GM23338 (cell line): ENCODE measurements around the gene PRELP. TPM values are rescaled to one million over a fixed set of nuclear protein-coding genes. Genes with fewer than 3 reads are reported as not detected.

Experiments
- ATAC-seq: fragments of 200-7000 bp; cut with Tn5 transposase; 3 replicates; pipeline ENCODE4 v1.9.1; 2020
- DNase-seq: peaks from one replicate; pipeline ENCODE4 v3.0.0-alpha.2; 2015; ENCODE audit warnings: low spot score
- H2AFZ ChIP-seq: fragments of 200-600 bp; sonication (generic); 2 replicates; pipeline ENCODE4 v1.8.0; 2016; ENCODE audit warnings: antibody characterized with exemption, mild to moderate bottlenecking, moderate library complexity
- H3F3A ChIP-seq: fragments of 200-600 bp; sonication (generic); replicated peaks from 2 replicates; pipeline ENCODE4 v1.8.0; 2017; ENCODE audit warnings: antibody characterized with exemption, mixed run types, low read depth
- H3K27ac ChIP-seq: fragments of 200-600 bp; sonication (generic); 2 replicates; pipeline ENCODE4 v1.6.1; 2016; ENCODE audit warnings: low read depth
- H3K27me3 ChIP-seq: fragments of 200-600 bp; sonication (generic); 2 replicates; pipeline ENCODE4 v1.8.0; 2016; ENCODE audit warnings: mild to moderate bottlenecking, mixed run types, moderate library complexity; ENCODE audit not compliant: insufficient read depth
- H3K36me3 ChIP-seq: fragments of 200-600 bp; sonication (generic); 2 replicates; pipeline ENCODE4 v1.8.0; 2016; ENCODE audit warnings: mild to moderate bottlenecking; ENCODE audit not compliant: insufficient read depth
- H3K4me1 ChIP-seq: fragments of 200-600 bp; sonication (generic); 2 replicates; pipeline ENCODE4 v1.8.0; 2016; ENCODE audit warnings: mild to moderate bottlenecking, moderate library complexity; ENCODE audit not compliant: insufficient read depth
- H3K4me2 ChIP-seq: fragments of 200-600 bp; sonication (generic); 2 replicates; pipeline ENCODE4 v1.7.1; 2017; ENCODE audit warnings: mixed run types
- H3K4me3 ChIP-seq: fragments of 200-600 bp; sonication (generic); 2 replicates; pipeline ENCODE4 v1.6.1; 2016; ENCODE audit warnings: mixed run types
- H3K79me2 ChIP-seq: fragments of 200-600 bp; sonication (generic); replicated peaks from 2 replicates; pipeline ENCODE4 v1.8.0; 2017; ENCODE audit warnings: mild to moderate bottlenecking; ENCODE audit not compliant: insufficient read depth
- H3K9me2 ChIP-seq: fragments of 200-600 bp; sonication (generic); 2 replicates; pipeline ENCODE4 v1.8.0; 2017; ENCODE audit not compliant: insufficient read depth
- H4K20me1 ChIP-seq: fragments of 200-600 bp; sonication (generic); replicated peaks from 2 replicates; pipeline ENCODE4 v1.8.0; 2017; ENCODE audit warnings: mild to moderate bottlenecking; ENCODE audit not compliant: insufficient read depth
- H3K27ac Mint-ChIP-seq: 2 replicates; pipeline ENCODE4 v1.8.0; 2020; ENCODE audit warnings: inconsistent platforms, mild to moderate bottlenecking, moderate library complexity, mixed read lengths
- H3K27me3 Mint-ChIP-seq: 3 replicates; pipeline ENCODE4 v1.8.0; 2022; ENCODE audit warnings: low read depth, mild to moderate bottlenecking, moderate library complexity, mixed read lengths, inconsistent platforms; ENCODE audit not compliant: insufficient read depth, poor library complexity
- H3K36me3 Mint-ChIP-seq: 3 replicates; pipeline ENCODE4 v1.8.0; 2021; ENCODE audit warnings: low read depth, mild to moderate bottlenecking, inconsistent platforms, moderate library complexity, mixed read lengths
- H3K4me1 Mint-ChIP-seq: 3 replicates; pipeline ENCODE4 v1.8.0; 2020; ENCODE audit warnings: mild to moderate bottlenecking, inconsistent platforms, mixed read lengths
- H3K4me3 Mint-ChIP-seq: 3 replicates; pipeline ENCODE4 v1.8.0; 2021; ENCODE audit warnings: moderate library complexity, mild to moderate bottlenecking, inconsistent platforms, mixed read lengths
- H3K9me3 Mint-ChIP-seq: 3 replicates; pipeline ENCODE4 v1.8.0; 2020; ENCODE audit warnings: moderate library complexity, mild to moderate bottlenecking, inconsistent platforms, mixed read lengths
- CREB1 ChIP-seq: fragments of 250-450 bp; sonication (Bioruptor Pico); IDR thresholded peaks from 2 replicates; pipeline ENCODE4 v1.5.0; 2020; ENCODE audit warnings: low read depth, mild to moderate bottlenecking, moderate library complexity
- EZH2 ChIP-seq: fragments of 200-600 bp; sonication (generic); IDR thresholded peaks from one replicate; pipeline ENCODE4 v1.8.0; 2017; ENCODE audit warnings: antibody characterized with exemption, mild to moderate bottlenecking, low read depth; ENCODE audit not compliant: unreplicated experiment
- EZH2phosphoT487 ChIP-seq: fragments of 200-600 bp; sonication (generic); IDR thresholded peaks from one replicate; pipeline ENCODE4 v1.8.1; 2018; ENCODE audit warnings: antibody characterized with exemption; ENCODE audit not compliant: unreplicated experiment
- JUNB ChIP-seq: IDR thresholded peaks from one replicate; pipeline ENCODE4 v1.6.1; 2016; ENCODE audit warnings: antibody characterized with exemption; ENCODE audit not compliant: unreplicated experiment
- NANOG ChIP-seq: IDR thresholded peaks from 2 replicates; pipeline ENCODE4 v1.6.1; 2016; ENCODE audit warnings: antibody characterized with exemption, borderline replicate concordance
- POLR2AphosphoS5 ChIP-seq: IDR thresholded peaks from 2 replicates; pipeline ENCODE4 v1.6.1; 2016; ENCODE audit warnings: antibody characterized with exemption, low read depth
- STAT1 ChIP-seq: IDR thresholded peaks from one replicate; pipeline ENCODE4 v1.6.1; 2016; ENCODE audit warnings: antibody characterized with exemption; ENCODE audit not compliant: unreplicated experiment
- ZNF114 ChIP-seq: fragments of 250-450 bp; sonication (Bioruptor Pico); IDR thresholded peaks from 2 replicates; pipeline ENCODE4 v1.5.0; 2020; ENCODE audit warnings: mild to moderate bottlenecking, moderate library complexity
- ZNF331 ChIP-seq: fragments of 250-450 bp; sonication (Bioruptor Pico); IDR thresholded peaks from 2 replicates; pipeline ENCODE4 v1.5.0; 2020; ENCODE audit warnings: low read depth, mild to moderate bottlenecking, moderate library complexity
- polyA plus RNA-seq: library from polyadenylated mRNA; unstranded; fragments of >200 nt; fragmentation: Nextera tagmentation; extraction: Ambion mirVana; gene quantifications from 2 replicates; pipeline ENCODE4 v1.2.1, GENCODE V29; 2016
- total RNA-seq: library from RNA; depleted of rRNA; stranded (reverse); fragments of >200 nt; shearing (Covaris generic); gene quantifications from 2 replicates; pipeline ENCODE4 v1.2.3, GENCODE V29; 2014
- TF ChIP-seq, protein P1 (sequence below): IDR thresholded peaks from 2 replicates; pipeline ENCODE4 v1.6.1; 2016; ENCODE audit warnings: antibody characterized with exemption
- TF ChIP-seq, protein P2 (sequence below), 2 experiments: fragments of 200-600 bp in 1 of 2; sonication (generic) in 1 of 2; conservative IDR thresholded peaks; 2 replicates each; pipeline versions ENCODE4 v1.5.1 to v1.6.1; 2016 to 2017; ENCODE audit warnings: antibody characterized with exemption in 2 of 2, low read depth in 2 of 2, mild to moderate bottlenecking in 2 of 2, moderate library complexity in 1 of 2

Gene PRELP
- total and polyA plus RNA-seq, 2 experiments from 2014 or later: 0.03 TPM

DNA sequence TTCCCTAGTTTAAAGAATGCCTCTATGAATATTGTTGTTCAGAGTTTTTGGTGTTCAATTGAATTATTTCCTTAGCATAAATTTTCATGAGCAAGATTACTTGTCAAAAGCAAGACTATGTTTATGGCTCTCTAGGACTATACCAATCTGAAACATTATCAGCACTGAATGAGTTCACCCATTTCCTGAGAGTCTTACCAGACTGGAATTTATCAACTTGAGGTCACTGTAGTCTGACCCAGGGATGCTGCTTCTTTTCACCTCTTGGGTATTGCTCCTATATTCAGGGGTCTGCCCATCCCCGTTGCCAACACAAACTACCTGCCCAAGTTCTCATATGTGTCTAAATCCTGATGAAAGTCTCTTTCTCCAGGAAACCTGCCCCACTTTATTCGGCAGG is 61.0 kb downstream of the PRELP start:
- Histone ChIP-seq H2AFZ (no peak overlapping the region), H3F3A (no peaks in the 10 kb centered on the region), H3K9me2 (no peaks in the 10 kb centered on the region; the same call in 1 of the 2 replicates), H3K4me1 (no peaks in the 10 kb centered on the region), H4K20me1 (no peaks in the 10 kb centered on the region), H3K4me2 (no peak overlapping the region), H3K36me3 (no peaks in the 10 kb centered on the region; the same call in 1 of the 2 replicates), H3K27ac (no peak overlapping the region), H3K27me3 (no peaks in the 10 kb centered on the region), H3K79me2 (no peaks in the 10 kb centered on the region), H3K4me3 (no peak overlapping the region)
- ATAC-seq (no peak), DNase-seq (no peak)
- Mint-ChIP-seq H3K4me1 (peaks cover 9% of the 10 kb centered on the region; the same call in 2 of the 3 replicates), H3K9me3 (no peaks in the 10 kb centered on the region), H3K4me3 (no peak overlapping the region), H3K27me3 (no peaks in the 10 kb centered on the region), H3K36me3 (no peaks in the 10 kb centered on the region), H3K27ac (no peak overlapping the region)
- TF ChIP-seq, protein P1, sequence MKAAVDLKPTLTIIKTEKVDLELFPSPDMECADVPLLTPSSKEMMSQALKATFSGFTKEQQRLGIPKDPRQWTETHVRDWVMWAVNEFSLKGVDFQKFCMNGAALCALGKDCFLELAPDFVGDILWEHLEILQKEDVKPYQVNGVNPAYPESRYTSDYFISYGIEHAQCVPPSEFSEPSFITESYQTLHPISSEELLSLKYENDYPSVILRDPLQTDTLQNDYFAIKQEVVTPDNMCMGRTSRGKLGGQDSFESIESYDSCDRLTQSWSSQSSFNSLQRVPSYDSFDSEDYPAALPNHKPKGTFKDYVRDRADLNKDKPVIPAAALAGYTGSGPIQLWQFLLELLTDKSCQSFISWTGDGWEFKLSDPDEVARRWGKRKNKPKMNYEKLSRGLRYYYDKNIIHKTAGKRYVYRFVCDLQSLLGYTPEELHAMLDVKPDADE: no peak

DNA sequence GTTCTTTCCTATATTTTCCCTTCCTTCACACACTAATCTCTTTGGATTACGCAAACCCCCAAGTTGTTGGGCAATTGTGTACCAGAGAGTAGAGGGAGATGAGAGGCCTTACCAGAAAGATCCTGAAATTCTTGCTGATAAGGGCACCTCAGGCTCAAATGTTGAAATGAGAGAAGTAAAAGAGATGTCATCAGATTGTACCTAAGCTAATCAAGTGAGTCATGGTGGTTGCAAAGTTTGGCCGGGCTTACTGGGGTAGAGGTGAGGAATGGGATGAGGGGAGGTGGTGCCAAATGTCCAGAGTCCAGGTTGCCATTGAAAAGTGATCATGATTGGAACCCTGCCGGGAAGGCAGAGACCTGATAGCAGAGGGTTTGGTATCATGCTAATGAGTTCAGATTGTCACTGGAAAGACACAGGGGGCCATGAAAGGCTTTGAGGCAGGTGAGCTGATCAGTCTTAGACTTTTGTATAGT is 61.4 kb downstream of the PRELP start:
- Mint-ChIP-seq H3K27me3 (no peaks in the 10 kb centered on the region), H3K27ac (no peak overlapping the region), H3K4me1 (peaks cover 9% of the 10 kb centered on the region; the same call in 2 of the 3 replicates), H3K36me3 (no peaks in the 10 kb centered on the region), H3K9me3 (no peaks in the 10 kb centered on the region), H3K4me3 (no peak overlapping the region)
- DNase-seq (no peak), ATAC-seq (no peak)
- no peaks in the 10 kb centered on the region for H3K4me1 ChIP-seq
- H3K36me3 ChIP-seq: no peaks in the 10 kb centered on the region; the same call in 1 of the 2 replicates
- no peaks in the 10 kb centered on the region for H4K20me1 ChIP-seq
- no peak overlapping the region for H3K4me2 ChIP-seq
- H3K9me2 ChIP-seq: no peaks in the 10 kb centered on the region; the same call in 1 of the 2 replicates
- no peaks in the 10 kb centered on the region for H3K79me2 ChIP-seq
- no peaks in the 10 kb centered on the region for H3K27me3 ChIP-seq
- no peak overlapping the region for H3K27ac ChIP-seq
- no peaks in the 10 kb centered on the region for H3F3A ChIP-seq
- no peak overlapping the region for H3K4me3 ChIP-seq
- H2AFZ ChIP-seq: no peak overlapping the region
- no peak for TF ChIP-seq CREB1 (CRISPR knock-in tag)
- TF ChIP-seq ZNF331: no peak

- Histone ChIP-seq H3K27ac (no peak overlapping the region), H4K20me1 (no peaks in the 10 kb centered on the region), H3K79me2 (no peaks in the 10 kb centered on the region; the same call in 1 of the 2 replicates), H3K4me1 (no peaks in the 10 kb centered on the region), H2AFZ (no peak overlapping the region), H3F3A (no peaks in the 10 kb centered on the region), H3K27me3 (no peaks in the 10 kb centered on the region), H3K4me3 (no peak overlapping the region), H3K9me2 (no peaks in the 10 kb centered on the region; the same call in 1 of the 2 replicates), H3K4me2 (no peak overlapping the region), H3K36me3 (no peaks in the 10 kb centered on the region; the same call in 1 of the 2 replicates)
- Mint-ChIP-seq H3K4me1 (peaks cover 9% of the 10 kb centered on the region; the same call in 2 of the 3 replicates), H3K4me3 (no peak overlapping the region), H3K36me3 (no peaks in the 10 kb centered on the region), H3K27me3 (no peaks in the 10 kb centered on the region), H3K27ac (no peak overlapping the region), H3K9me3 (no peaks in the 10 kb centered on the region)
- no peak for ATAC-seq
- no peak for DNase-seq
- TF ChIP-seq POLR2AphosphoS5 (no peak), NANOG (no peak), JUNB (no peak), ZNF114 (CRISPR knock-in tag) (no peak), EZH2 (no peak), EZH2phosphoT487 (no peak), ZNF331 (no peak), STAT1 (no peak)
- TF ChIP-seq, protein P2, sequence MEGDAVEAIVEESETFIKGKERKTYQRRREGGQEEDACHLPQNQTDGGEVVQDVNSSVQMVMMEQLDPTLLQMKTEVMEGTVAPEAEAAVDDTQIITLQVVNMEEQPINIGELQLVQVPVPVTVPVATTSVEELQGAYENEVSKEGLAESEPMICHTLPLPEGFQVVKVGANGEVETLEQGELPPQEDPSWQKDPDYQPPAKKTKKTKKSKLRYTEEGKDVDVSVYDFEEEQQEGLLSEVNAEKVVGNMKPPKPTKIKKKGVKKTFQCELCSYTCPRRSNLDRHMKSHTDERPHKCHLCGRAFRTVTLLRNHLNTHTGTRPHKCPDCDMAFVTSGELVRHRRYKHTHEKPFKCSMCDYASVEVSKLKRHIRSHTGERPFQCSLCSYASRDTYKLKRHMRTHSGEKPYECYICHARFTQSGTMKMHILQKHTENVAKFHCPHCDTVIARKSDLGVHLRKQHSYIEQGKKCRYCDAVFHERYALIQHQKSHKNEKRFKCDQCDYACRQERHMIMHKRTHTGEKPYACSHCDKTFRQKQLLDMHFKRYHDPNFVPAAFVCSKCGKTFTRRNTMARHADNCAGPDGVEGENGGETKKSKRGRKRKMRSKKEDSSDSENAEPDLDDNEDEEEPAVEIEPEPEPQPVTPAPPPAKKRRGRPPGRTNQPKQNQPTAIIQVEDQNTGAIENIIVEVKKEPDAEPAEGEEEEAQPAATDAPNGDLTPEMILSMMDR (conservative IDR thresholded peaks at IDR 0.05; ENCODE audit: low read depth in 2 of 2): no peak
Measured at GRCh38 chr1:203537806-203538464, 62.3 kb downstream of the PRELP start.
